IMR-90 (cell line): ENCODE measurements around the gene OPN1LW. TPM values are rescaled to one million over a fixed set of nuclear protein-coding genes. Genes with fewer than 3 reads are reported as not detected.

Experiments used
- ATAC-seq: fragments of 200-7000 bp; cut with Tn5 transposase; 2 replicates; pipeline ENCODE4 v1.9.1; 2020; ENCODE audit warnings: low read depth, mild to moderate bottlenecking, moderate library complexity
- BruUV-seq: library from RNA; stranded (reverse); fragments of 400-500 nt; replicated peaks from 2 replicates; lab custom pipeline; 2021; lab: Mats Ljungman, UMichigan
- CTCF ChIA-PET: fragments of 300-600 bp; formaldehyde crosslinking; extraction: SDS; loops from one replicate; lab custom pipeline; 2021; ENCODE audit warnings: antibody characterized with exemption; lab: Yijun Ruan, JAX
- POLR2A ChIA-PET: fragments of 300-600 bp; sonication (Branson Sonifier 250); formaldehyde crosslinking; loops from one replicate; lab custom pipeline; 2022; ENCODE audit warnings: antibody characterized with exemption; ENCODE audit not compliant: unreplicated experiment; lab: Charles Lee
- DNase-seq: peaks from one replicate; pipeline ENCODE4 v3.0.0; 2013
- H2AFZ ChIP-seq: replicated peaks from 2 replicates; pipeline ENCODE3; 2013; ENCODE audit warnings: low read length, mild to moderate bottlenecking; ENCODE audit not compliant: poor library complexity
- H2AK5ac ChIP-seq: 2 replicates; pipeline ENCODE4 v1.6.1; 2013; ENCODE audit warnings: low read depth, low read length, inconsistent platforms
- H2AK9ac ChIP-seq: replicated peaks from 2 replicates; pipeline ENCODE3; 2013; ENCODE audit warnings: mild to moderate bottlenecking, low read depth, low read length, moderate library complexity; ENCODE audit not compliant: poor library complexity
- H2BK120ac ChIP-seq: 2 replicates; pipeline ENCODE4 v1.6.1; 2013; ENCODE audit warnings: low read depth, low read length, inconsistent platforms
- H2BK15ac ChIP-seq: 3 replicates; pipeline ENCODE4 v1.6.1; 2013; ENCODE audit warnings: low read depth, low read length, inconsistent platforms
- H2BK20ac ChIP-seq: 2 replicates; pipeline ENCODE4 v1.6.1; 2013; ENCODE audit warnings: low read depth, mild to moderate bottlenecking, inconsistent platforms, low read length, moderate library complexity
- H2BK5ac ChIP-seq: 2 replicates; pipeline ENCODE4 v1.6.1; 2013; ENCODE audit warnings: mild to moderate bottlenecking, low read depth, low read length, inconsistent platforms; ENCODE audit not compliant: poor library complexity, severe bottlenecking
- H3K14ac ChIP-seq: replicated peaks from 2 replicates; pipeline ENCODE4 v1.6.1; 2013; ENCODE audit warnings: low read depth, low read length, inconsistent platforms
- H3K18ac ChIP-seq: 2 replicates; pipeline ENCODE4 v1.6.1; 2013; ENCODE audit warnings: low read depth, low read length, control low read depth
- H3K23ac ChIP-seq: 2 replicates; pipeline ENCODE4 v1.6.1; 2013; ENCODE audit warnings: low read depth, low read length, inconsistent platforms
- H3K27ac ChIP-seq: 2 replicates; pipeline ENCODE4 v1.5.1; 2013; ENCODE audit warnings: mild to moderate bottlenecking, control low read depth, low read length; ENCODE audit not compliant: insufficient read depth
- H3K27me3 ChIP-seq: 2 replicates; pipeline ENCODE4 v1.6.1; 2013; ENCODE audit warnings: low read length; ENCODE audit not compliant: control insufficient read depth, insufficient read depth
- H3K36me3 ChIP-seq: 2 replicates; pipeline ENCODE4 v1.6.1; 2013; ENCODE audit warnings: low read length, mixed read lengths; ENCODE audit not compliant: control insufficient read depth, insufficient read depth
- H3K4ac ChIP-seq: 2 replicates; pipeline ENCODE4 v1.6.1; 2013; ENCODE audit warnings: low read depth, low read length, inconsistent platforms
- H3K4me1 ChIP-seq: 2 replicates; pipeline ENCODE4 v1.6.1; 2013; ENCODE audit warnings: low read length, mixed read lengths; ENCODE audit not compliant: control insufficient read depth, insufficient read depth
- H3K4me2 ChIP-seq: 2 replicates; pipeline ENCODE4 v1.6.1; 2013; ENCODE audit warnings: low read depth, mild to moderate bottlenecking, control low read depth, low read length, moderate library complexity
- H3K4me3 ChIP-seq: 2 replicates; pipeline ENCODE4 v1.5.1; 2013; ENCODE audit warnings: low read depth, mild to moderate bottlenecking, control low read depth, low read length, moderate library complexity; ENCODE audit not compliant: insufficient read depth
- H3K56ac ChIP-seq: 2 replicates; pipeline ENCODE4 v1.6.1; 2013; ENCODE audit warnings: low read length, inconsistent platforms; ENCODE audit not compliant: insufficient read depth; ENCODE audit errors: extremely low read depth
- H3K79me1 ChIP-seq, 2 experiments: 2 replicates each; pipeline ENCODE4 v1.6.1; 2013; ENCODE audit warnings: low read length in 2 of 2, inconsistent platforms in 1 of 2, low read depth in 1 of 2
- H3K9ac ChIP-seq: 2 replicates; pipeline ENCODE4 v1.6.1; 2013; ENCODE audit warnings: low read depth, low read length, control low read depth
- H3K9me1 ChIP-seq: 2 replicates; pipeline ENCODE4 v1.6.1; 2013; ENCODE audit warnings: low read length, inconsistent platforms; ENCODE audit not compliant: insufficient read depth
- H3K9me3 ChIP-seq: 2 replicates; pipeline ENCODE4 v1.6.1; 2013; ENCODE audit warnings: low read length; ENCODE audit not compliant: control insufficient read depth, insufficient read depth
- H4K20me1 ChIP-seq: 2 replicates; pipeline ENCODE4 v1.6.1; 2013; ENCODE audit warnings: low read length, inconsistent platforms; ENCODE audit not compliant: insufficient read depth
- H4K5ac ChIP-seq: 2 replicates; pipeline ENCODE4 v1.6.1; 2013; ENCODE audit warnings: mild to moderate bottlenecking, low read depth, low read length, control low read depth
- H4K8ac ChIP-seq, 2 experiments: 2 replicates each; pipeline ENCODE4 v1.6.1; 2013; ENCODE audit warnings: low read depth in 2 of 2, low read length in 2 of 2, control low read depth in 1 of 2, inconsistent platforms in 1 of 2
- H4K91ac ChIP-seq: 2 replicates; pipeline ENCODE4 v1.6.1; 2013; ENCODE audit warnings: low read depth, low read length, inconsistent platforms; ENCODE audit not compliant: insufficient read depth
- BHLHE40 ChIP-seq: fragments of 150-350 bp; IDR thresholded peaks from 2 replicates; pipeline ENCODE4 v1.6.1; 2016; ENCODE audit warnings: mild to moderate bottlenecking, low read depth, low read length
- CEBPB ChIP-seq: IDR thresholded peaks from 2 replicates; pipeline ENCODE4 v1.6.1; 2012; ENCODE audit warnings: low read depth, low read length, improper control_type of control experiment
- CHD1 ChIP-seq: IDR thresholded peaks from 2 replicates; pipeline ENCODE4 v1.6.1; 2012; ENCODE audit warnings: low read depth, low read length, improper control_type of control experiment
- ELK1 ChIP-seq: fragments of 150-350 bp; IDR thresholded peaks from 2 replicates; pipeline ENCODE4 v1.6.1; 2016; ENCODE audit warnings: low read depth, mild to moderate bottlenecking, low read length, moderate library complexity, borderline replicate concordance
- FOS ChIP-seq: fragments of 150-350 bp; IDR thresholded peaks from 2 replicates; pipeline ENCODE4 v1.6.1; 2016; ENCODE audit warnings: low read depth, low read length
- MAFK ChIP-seq: IDR thresholded peaks from 2 replicates; pipeline ENCODE4 v1.6.1; 2012; ENCODE audit warnings: low read depth, low read length, improper control_type of control experiment
- MXI1 ChIP-seq: IDR thresholded peaks from 2 replicates; pipeline ENCODE4 v1.6.1; 2012; ENCODE audit warnings: low read depth, mild to moderate bottlenecking, low read length, moderate library complexity, borderline replicate concordance
- NFE2L2 ChIP-seq: fragments of 150-350 bp; IDR thresholded peaks from 2 replicates; pipeline ENCODE4 v1.6.1; 2016; ENCODE audit warnings: low read depth, mild to moderate bottlenecking, low read length
- POLR2A ChIP-seq: IDR thresholded peaks from 2 replicates; pipeline ENCODE4 v1.6.1; 2012; ENCODE audit warnings: mild to moderate bottlenecking, low read depth, low read length
- RAD21 ChIP-seq: IDR thresholded peaks from 2 replicates; pipeline ENCODE4 v1.6.1; 2012; ENCODE audit warnings: low read length, improper control_type of control experiment
- RCOR1 ChIP-seq: IDR thresholded peaks from 2 replicates; pipeline ENCODE4 v1.6.1; 2012; ENCODE audit warnings: mild to moderate bottlenecking, low read length, improper control_type of control experiment; ENCODE audit not compliant: insufficient replicate concordance
- RFX5 ChIP-seq: IDR thresholded peaks from 2 replicates; pipeline ENCODE4 v1.8.0; 2012; ENCODE audit warnings: low read depth, mild to moderate bottlenecking, low read length, moderate library complexity
- SMC3 ChIP-seq: fragments of 150-350 bp; IDR thresholded peaks from 2 replicates; pipeline ENCODE4 v1.6.1; 2016; ENCODE audit warnings: low read depth, mild to moderate bottlenecking, antibody characterized with exemption, low read length, moderate library complexity
- USF2 ChIP-seq: fragments of 150-350 bp; IDR thresholded peaks from 2 replicates; pipeline ENCODE4 v1.6.1; 2017; ENCODE audit warnings: mild to moderate bottlenecking, antibody characterized with exemption, low read length, low read depth
- WGBS, 2 experiments: methylation state at CpG; one replicate each; pipeline versions ENCODE4 v1.1.5 to v1.1.7; 2013; ENCODE audit warnings: missing lambda C conversion rate in 2 of 2; ENCODE audit not compliant: insufficient read length in 1 of 2; ENCODE audit errors: extremely low coverage in 2 of 2; 5-methylcytosine and 5-hydroxymethylcytosine counted together
- dilution Hi-C: fragments of 300-500 bp; cut with HindIII; formaldehyde crosslinking; loops from one replicate; pipeline ENCODE4 v1.14.3; 2018; ENCODE audit warnings: low sequenced_read_pairs; ENCODE audit not compliant: unreplicated experiment
- in situ Hi-C: fragments of 300-500 bp; cut with MboI; formaldehyde crosslinking; loops from 3 replicates; pipeline ENCODE4 v1.14.3; 2019; ENCODE audit warnings: low sequenced_read_pairs, inconsistent platforms, mixed read lengths
- intact Hi-C: fragments of 100-400 bp; cut with micrococcal nuclease; formaldehyde crosslinking; loops from 2 replicates; pipeline ENCODE4 v1.10.0; 2022
- polyA plus RNA-seq, 3 experiments: library from polyadenylated mRNA; depleted of rRNA; stranded (reverse); fragments of >200 nt; gene quantifications; 2 replicates each; pipeline ENCODE4 v1.2.3, GENCODE V29; 2012; ENCODE audit warnings: low replicate concordance in 1 of 3
- total RNA-seq: library from RNA; depleted of rRNA; stranded (reverse); fragments of >200 nt; gene quantifications from 2 replicates; pipeline ENCODE4 v1.2.3, GENCODE V29; 2012

The OPN1LW gene
- total and polyA plus RNA-seq, 2 of the 4 experiments (the other 2 are of a cell fraction): not detected

- no peaks in the 10 kb centered on the region for H3K4me1 ChIP-seq
- H3K56ac ChIP-seq: no peak overlapping the region
- H3K4me3 ChIP-seq: no peak overlapping the region
- H2AK9ac ChIP-seq: no peak overlapping the region
- no peak overlapping the region for H2BK120ac ChIP-seq
- intact Hi-C loops: no loop called here
- no peak overlapping the region for H3K9ac ChIP-seq
- no peak overlapping the region for H3K4ac ChIP-seq
- H2AK5ac ChIP-seq: no peak overlapping the region
- H2AFZ ChIP-seq: no peak overlapping the region
- ChIA-PET CTCF (no interaction called here), POLR2A (no interaction called here)
- no peak overlapping the region for H4K8ac ChIP-seq
- H2BK20ac ChIP-seq: no peak overlapping the region
- H4K20me1 ChIP-seq: no peaks in the 10 kb centered on the region
- no peaks in the 10 kb centered on the region for H3K79me1 ChIP-seq
- no peaks in the 10 kb centered on the region for H3K36me3 ChIP-seq
- TF ChIP-seq MAFK: no peak
- TF ChIP-seq POLR2A: no peak
- no peak for TF ChIP-seq USF2
- no peak for TF ChIP-seq CEBPB
- no peak for TF ChIP-seq RCOR1
- TF ChIP-seq RAD21: no peak
- no peak for TF ChIP-seq CHD1
- TF ChIP-seq ELK1: no peak
- TF ChIP-seq RFX5: no peak
- no peak for TF ChIP-seq FOS
- no peak for TF ChIP-seq BHLHE40
- TF ChIP-seq SMC3: no peak
- TF ChIP-seq NFE2L2: no peak
- no peak for TF ChIP-seq MXI1
- no peak for DNase-seq
- dilution Hi-C loops: no loop called here
- H3K18ac ChIP-seq: no peak overlapping the region
- no peaks in the 10 kb centered on the region; the same call in 1 of the 2 replicates for H3K9me3 ChIP-seq
- H3K4me2 ChIP-seq: no peak overlapping the region
- H4K5ac ChIP-seq: no peak overlapping the region
- H3K27ac ChIP-seq: no peak overlapping the region
- H4K91ac ChIP-seq: no peak overlapping the region
- in situ Hi-C loops: no loop called here
- BruUV-seq: no TSS peak
- no peak overlapping the region for H3K14ac ChIP-seq
- H3K27me3 ChIP-seq: peaks cover 31% of the 10 kb centered on the region
- H3K23ac ChIP-seq: no peak overlapping the region
- H2BK15ac ChIP-seq: no peak overlapping the region
- 80% methylated on average over 1 of the region's 5 CpGs; no CpG with 5 or more reads in 1 of the 2 experiments for WGBS, 2 experiments
- ATAC-seq: no peak
- H2BK5ac ChIP-seq: no peak overlapping the region
- no peaks in the 10 kb centered on the region for H3K9me1 ChIP-seq
These were observed 29.4 kb upstream of the OPN1LW start for GRCh38 chrX:154114652-154115051.
